SK-N-SH (cell line): ENCODE results near the gene TMEM97. TPM values are rescaled to one million over a fixed set of nuclear protein-coding genes. Genes with fewer than 3 reads are reported as not detected.

Source experiments
- CTCF ChIA-PET: fragments of 300-600, 350-600 bp; formaldehyde crosslinking; extraction: SDS; loops from one replicate; lab custom pipeline; 2021; lab: Yijun Ruan, JAX
- POLR2A ChIA-PET: fragments of 350-600 bp; sonication (Branson Sonifier 250); formaldehyde crosslinking; extraction: SDS; loops from one replicate; lab custom pipeline; 2020; ENCODE audit warnings: antibody characterized with exemption, inconsistent platforms; lab: Yijun Ruan, JAX
- DNase-seq: peaks from one replicate; pipeline ENCODE4 v3.0.0; 2012
- H2AFZ ChIP-seq: fragments of 200-600 bp; sonication (generic); 2 replicates; pipeline ENCODE4 v1.8.1; 2016; ENCODE audit warnings: antibody characterized with exemption, mild to moderate bottlenecking, low read depth
- H3F3A ChIP-seq: fragments of 200-600 bp; sonication (generic); replicated peaks from 2 replicates; pipeline ENCODE3; 2016; ENCODE audit warnings: antibody characterized with exemption, mild to moderate bottlenecking; ENCODE audit not compliant: insufficient read depth
- H3K27ac ChIP-seq, 2 experiments: fragments of 200-500 bp in 1 of 2; fragments of 200-600 bp in 1 of 2; sonication (Bioruptor generic) in 1 of 2; sonication (generic), shearing (Covaris generic) in 1 of 2; 2 replicates each; pipeline versions ENCODE4 v1.5.1 to v1.6.1; 2014 to 2016; ENCODE audit warnings: low read depth in 2 of 2, inconsistent platforms in 1 of 2, low read length in 1 of 2, mild to moderate bottlenecking in 1 of 2, mixed read lengths in 1 of 2
- H3K27me3 ChIP-seq: fragments of 200-600 bp; sonication (generic), shearing (Covaris generic); 2 replicates; pipeline ENCODE4 v1.6.1; 2016; ENCODE audit warnings: mixed run types; ENCODE audit not compliant: insufficient read depth
- H3K36me3 ChIP-seq, 2 experiments: fragments of 200-500 bp in 1 of 2; fragments of 200-600 bp in 1 of 2; sonication (Bioruptor generic) in 1 of 2; sonication (generic) in 1 of 2; replicated peaks in 1 of 2; 2 replicates each; pipeline versions ENCODE3 to v1.5.1; 2014 to 2016; ENCODE audit warnings: low read length in 1 of 2, mild to moderate bottlenecking in 1 of 2; ENCODE audit not compliant: insufficient read depth in 2 of 2, control insufficient read depth in 1 of 2
- H3K4me1 ChIP-seq, 2 experiments: fragments of 200-500 bp in 1 of 2; fragments of 200-600 bp in 1 of 2; sonication (Bioruptor generic) in 1 of 2; sonication (generic), shearing (Covaris generic) in 1 of 2; 2 replicates each; pipeline versions ENCODE4 v1.5.1 to v1.6.1; 2014 to 2016; ENCODE audit warnings: low read depth in 1 of 2, low read length in 1 of 2, mixed run types in 1 of 2; ENCODE audit not compliant: insufficient read depth in 2 of 2, control insufficient read depth in 1 of 2
- H3K4me2 ChIP-seq: fragments of 200-600 bp; sonication (generic), shearing (Covaris generic); 2 replicates; pipeline ENCODE4 v1.6.1; 2017; ENCODE audit warnings: mixed run types
- H3K4me3 ChIP-seq, 2 experiments: fragments of 200-500 bp in 1 of 2; fragments of 200-600 bp in 1 of 2; sonication (Bioruptor generic) in 1 of 2; sonication (generic), shearing (Covaris generic) in 1 of 2; 2 replicates each; pipeline versions ENCODE4 v1.5.1 to v1.8.1; 2014 to 2016; ENCODE audit warnings: low read depth in 2 of 2, inconsistent platforms in 1 of 2, low read length in 1 of 2, mild to moderate bottlenecking in 1 of 2, mixed read lengths in 1 of 2, moderate library complexity in 1 of 2
- H3K79me2 ChIP-seq: fragments of 200-600 bp; sonication (generic); 2 replicates; pipeline ENCODE4 v1.8.1; 2017; ENCODE audit warnings: mild to moderate bottlenecking; ENCODE audit not compliant: insufficient read depth
- H3K9ac ChIP-seq: fragments of 200-600 bp; sonication (generic); 2 replicates; pipeline ENCODE4 v1.6.1; 2017; ENCODE audit warnings: mixed run types
- H3K9me2 ChIP-seq: fragments of 200-600 bp; sonication (generic); 2 replicates; pipeline ENCODE4 v1.6.1; 2017; ENCODE audit warnings: mixed run types
- H3K9me3 ChIP-seq: fragments of 200-600 bp; sonication (generic); 2 replicates; pipeline ENCODE4 v1.6.1; 2017; ENCODE audit warnings: mixed run types, mild to moderate bottlenecking, moderate library complexity
- H4K20me1 ChIP-seq: fragments of 200-600 bp; sonication (generic); 2 replicates; pipeline ENCODE4 v1.6.1; 2017; ENCODE audit warnings: mild to moderate bottlenecking, mixed run types; ENCODE audit not compliant: insufficient read depth
- CHD2 ChIP-seq: fragments of 150-350 bp; IDR thresholded peaks from 2 replicates; pipeline ENCODE4 v1.6.1; 2018; ENCODE audit warnings: low read length; ENCODE audit not compliant: partially characterized antibody
- EP300 ChIP-seq, 2 experiments: IDR thresholded peaks; 2 replicates each; pipeline versions ENCODE4 v1.4.0 to v1.6.1; 2012; ENCODE audit warnings: borderline replicate concordance in 1 of 2, low read depth in 1 of 2, low read length in 1 of 2
- GABPA ChIP-seq: IDR thresholded peaks from 2 replicates; pipeline ENCODE4 v1.4.0; 2012; ENCODE audit warnings: low read depth, mild to moderate bottlenecking
- GATA2 ChIP-seq: sonication (generic); formaldehyde crosslinking; IDR thresholded peaks from 2 replicates; pipeline ENCODE4 v1.5.0; 2020; ENCODE audit warnings: mild to moderate bottlenecking, missing genetic modification reagents
- IRF3 ChIP-seq: fragments of 150-350 bp; IDR thresholded peaks from 2 replicates; pipeline ENCODE4 v1.6.1; 2016; ENCODE audit warnings: mild to moderate bottlenecking, low read depth, low read length
- JUND ChIP-seq: IDR thresholded peaks from 2 replicates; pipeline ENCODE4 v1.4.0; 2012
- MEF2A ChIP-seq: IDR thresholded peaks from 2 replicates; pipeline ENCODE4 v1.4.0; 2012; ENCODE audit warnings: low read depth, borderline replicate concordance
- NFIC ChIP-seq: IDR thresholded peaks from 2 replicates; pipeline ENCODE4 v1.4.0; 2012; ENCODE audit warnings: borderline replicate concordance
- POLR2AphosphoS5 ChIP-seq: IDR thresholded peaks from 2 replicates; pipeline ENCODE4 v1.6.1; 2012; ENCODE audit warnings: low read depth, low read length
- RAD21 ChIP-seq: IDR thresholded peaks from 2 replicates; pipeline ENCODE4 v1.6.1; 2012; ENCODE audit warnings: mild to moderate bottlenecking, low read length
- REST ChIP-seq: IDR thresholded peaks from 2 replicates; pipeline ENCODE4 v1.6.1; 2012; ENCODE audit warnings: mild to moderate bottlenecking, low read depth, low read length, moderate library complexity
- RXRA ChIP-seq: IDR thresholded peaks from 2 replicates; pipeline ENCODE4 v1.4.0; 2012; ENCODE audit warnings: low read depth, mild to moderate bottlenecking, borderline replicate concordance
- SMC3 ChIP-seq: IDR thresholded peaks from 2 replicates; pipeline ENCODE4 v1.6.1; 2012; ENCODE audit warnings: low read depth, low read length, improper control_type of control experiment
- TAF1 ChIP-seq: IDR thresholded peaks from 2 replicates; pipeline ENCODE4 v1.6.1; 2012; ENCODE audit warnings: low read depth, mild to moderate bottlenecking, low read length, moderate library complexity, borderline replicate concordance
- TCF12 ChIP-seq: IDR thresholded peaks from 2 replicates; pipeline ENCODE4 v1.4.0; 2012
- USF2 ChIP-seq: fragments of 150-350 bp; IDR thresholded peaks from 2 replicates; pipeline ENCODE4 v1.6.1; 2017; ENCODE audit warnings: antibody characterized with exemption, low read length, low read depth, borderline replicate concordance
- YY1 ChIP-seq: IDR thresholded peaks from 2 replicates; pipeline ENCODE4 v1.4.0; 2012; ENCODE audit warnings: low read depth, mild to moderate bottlenecking
- WGBS: methylation state at CpG from one replicate; pipeline ENCODE4 v1.1.6; 2017; ENCODE audit warnings: low lambda C conversion rate; 5-methylcytosine and 5-hydroxymethylcytosine counted together
- polyA plus RNA-seq, 3 experiments: library from polyadenylated mRNA; depleted of rRNA; stranded (reverse); fragments of >200 nt; gene quantifications; 2 replicates each; pipeline ENCODE4 v1.2.3, GENCODE V29; 2012

The TMEM97 gene
- polyA plus RNA-seq, 1 of the 3 experiments (the other 2 are of a cell fraction) = 8.6 TPM

- no peaks in the 10 kb centered on the region for H3K9me2 ChIP-seq
- no peak overlapping the region for H3K4me3 ChIP-seq
- H3K9ac ChIP-seq = no peak overlapping the region
- H3K27ac ChIP-seq = no peak overlapping the region
- no peaks in the 10 kb centered on the region for H3K9me3 ChIP-seq
- no peaks in the 10 kb centered on the region; a peak in 1 of 4 replicates for H3K4me1 ChIP-seq
- POLR2A ChIA-PET = no interaction called here
- H2AFZ ChIP-seq = no peak overlapping the region
- no peak overlapping the region for H3K4me2 ChIP-seq
- H3K36me3 ChIP-seq = no peaks in the 10 kb centered on the region
- H3K27me3 ChIP-seq = peaks cover 11% of the 10 kb centered on the region; the same call in 1 of the 2 replicates
- H3F3A ChIP-seq = no peaks in the 10 kb centered on the region
- no peak for DNase-seq
- no peaks in the 10 kb centered on the region for H3K79me2 ChIP-seq
- CTCF ChIA-PET = interaction anchor here (4.9 kb wide), 1 partner anchor 24 kb away, joined by 16 read pairs; no protein-coding TSS in a partner anchor
- TF ChIP-seq CHD2 = no peak
- TF ChIP-seq MEF2A = no peak
- TF ChIP-seq SMC3 = no peak
- TF ChIP-seq RXRA = no peak
- no peak for TF ChIP-seq TCF12
- TF ChIP-seq JUND = no peak
- no peak for TF ChIP-seq USF2
- TF ChIP-seq IRF3 = no peak
- TF ChIP-seq YY1 = no peak
- TF ChIP-seq GATA2 = no peak
- TF ChIP-seq NFIC = no peak
- TF ChIP-seq REST = no peak
- TF ChIP-seq GABPA = no peak
- no peak for TF ChIP-seq EP300 (IDR thresholded peaks at IDR 0.05; ENCODE audit: borderline replicate concordance in 1 of 2, low read depth in 1 of 2, low read length in 1 of 2)
- TF ChIP-seq POLR2AphosphoS5 = no peak
- no peak for TF ChIP-seq TAF1
- TF ChIP-seq RAD21 = no peak
- no peaks in the 10 kb centered on the region for H4K20me1 ChIP-seq
- WGBS = 77% methylated on average over 9 of the region's 9 CpGs
These were observed 44.3 kb upstream of the TMEM97 start for GRCh38 chr17:28274591-28275265.
